Measurements from ENCODE around the gene ATP11A.

DNA sequence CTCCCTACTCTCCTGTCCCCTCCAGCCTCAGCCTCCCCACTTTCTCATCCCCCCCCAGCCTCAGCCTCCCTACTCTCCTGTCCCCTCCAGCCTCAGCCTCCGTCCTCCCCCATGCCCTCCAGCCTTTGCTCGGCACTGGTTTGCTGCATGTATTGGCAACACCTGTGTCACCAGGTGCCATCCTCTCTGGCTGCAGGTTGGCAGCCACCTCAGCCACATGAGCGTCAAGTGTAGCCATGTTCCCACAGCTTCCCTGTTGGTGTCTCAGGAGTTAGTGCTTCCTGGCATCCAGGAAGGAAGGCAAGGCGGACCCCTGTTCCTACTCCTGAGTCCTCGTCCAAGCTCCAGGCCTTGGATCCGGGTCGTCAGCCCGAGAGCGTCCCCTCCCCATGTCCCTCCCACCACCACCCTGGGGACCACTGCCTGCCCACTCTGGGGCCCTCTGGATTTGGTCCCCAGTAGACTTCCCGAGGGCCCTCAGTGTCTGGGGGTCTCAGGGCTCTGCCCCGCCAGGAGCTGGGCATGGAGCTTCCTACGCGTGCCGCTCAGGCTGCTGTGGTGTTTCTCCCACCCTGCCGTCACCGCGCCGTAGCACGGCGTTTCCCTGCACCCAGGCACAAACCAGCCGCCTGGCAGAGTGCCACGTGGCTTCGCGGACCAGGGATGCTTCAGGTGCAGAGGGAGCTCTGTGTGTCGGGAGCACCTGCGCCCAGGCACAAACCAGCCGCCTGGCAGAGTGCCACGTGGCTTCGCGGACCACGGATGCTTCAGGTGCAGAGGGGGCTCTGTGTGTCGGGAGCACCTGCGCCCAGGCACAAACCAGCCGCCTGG, 150.8 kb downstream of the ATP11A start:
- no peak for TF ChIP-seq POLR2A (IDR thresholded peaks at IDR 0.05)
- TF ChIP-seq, protein P1, sequence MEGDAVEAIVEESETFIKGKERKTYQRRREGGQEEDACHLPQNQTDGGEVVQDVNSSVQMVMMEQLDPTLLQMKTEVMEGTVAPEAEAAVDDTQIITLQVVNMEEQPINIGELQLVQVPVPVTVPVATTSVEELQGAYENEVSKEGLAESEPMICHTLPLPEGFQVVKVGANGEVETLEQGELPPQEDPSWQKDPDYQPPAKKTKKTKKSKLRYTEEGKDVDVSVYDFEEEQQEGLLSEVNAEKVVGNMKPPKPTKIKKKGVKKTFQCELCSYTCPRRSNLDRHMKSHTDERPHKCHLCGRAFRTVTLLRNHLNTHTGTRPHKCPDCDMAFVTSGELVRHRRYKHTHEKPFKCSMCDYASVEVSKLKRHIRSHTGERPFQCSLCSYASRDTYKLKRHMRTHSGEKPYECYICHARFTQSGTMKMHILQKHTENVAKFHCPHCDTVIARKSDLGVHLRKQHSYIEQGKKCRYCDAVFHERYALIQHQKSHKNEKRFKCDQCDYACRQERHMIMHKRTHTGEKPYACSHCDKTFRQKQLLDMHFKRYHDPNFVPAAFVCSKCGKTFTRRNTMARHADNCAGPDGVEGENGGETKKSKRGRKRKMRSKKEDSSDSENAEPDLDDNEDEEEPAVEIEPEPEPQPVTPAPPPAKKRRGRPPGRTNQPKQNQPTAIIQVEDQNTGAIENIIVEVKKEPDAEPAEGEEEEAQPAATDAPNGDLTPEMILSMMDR (IDR thresholded peaks at IDR 0.05), result no peak
